C4-2B (cell line): Measurements from ENCODE around the gene PRIM1.

ENCODE experiments used
- ZFX ChIP-seq: fragments of 450-650 bp; IDR thresholded peaks from 2 replicates; pipeline ENCODE4 v1.6.1; 2017
- TF ChIP-seq, protein P1 (sequence below): fragments of 450-650 bp; conservative IDR thresholded peaks from 2 replicates; pipeline ENCODE4 v1.5.1; 2017; ENCODE audit warnings: mild to moderate bottlenecking

DNA sequence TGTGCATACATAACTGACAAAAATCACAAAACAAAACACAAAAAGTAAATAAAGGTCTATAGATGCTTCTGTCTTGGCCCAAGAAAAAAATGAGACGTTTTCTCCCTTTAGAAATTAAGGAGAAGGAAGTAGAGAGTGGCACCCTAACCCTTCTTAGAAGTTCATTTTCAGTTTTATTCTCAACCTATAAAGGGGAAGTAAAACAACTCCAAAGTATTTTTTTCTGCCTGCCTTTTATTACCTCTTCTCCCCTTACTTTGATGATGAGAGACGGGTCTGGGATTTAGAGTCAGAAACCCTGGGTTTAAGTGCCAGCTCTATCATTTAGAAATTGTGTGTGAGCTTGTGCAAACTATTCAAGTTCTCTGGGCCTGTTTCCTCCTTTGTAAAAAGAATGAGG lies 2.8 kb downstream of the PRIM1 start:
- TF ChIP-seq ZFX = no peak
- TF ChIP-seq, protein P1, sequence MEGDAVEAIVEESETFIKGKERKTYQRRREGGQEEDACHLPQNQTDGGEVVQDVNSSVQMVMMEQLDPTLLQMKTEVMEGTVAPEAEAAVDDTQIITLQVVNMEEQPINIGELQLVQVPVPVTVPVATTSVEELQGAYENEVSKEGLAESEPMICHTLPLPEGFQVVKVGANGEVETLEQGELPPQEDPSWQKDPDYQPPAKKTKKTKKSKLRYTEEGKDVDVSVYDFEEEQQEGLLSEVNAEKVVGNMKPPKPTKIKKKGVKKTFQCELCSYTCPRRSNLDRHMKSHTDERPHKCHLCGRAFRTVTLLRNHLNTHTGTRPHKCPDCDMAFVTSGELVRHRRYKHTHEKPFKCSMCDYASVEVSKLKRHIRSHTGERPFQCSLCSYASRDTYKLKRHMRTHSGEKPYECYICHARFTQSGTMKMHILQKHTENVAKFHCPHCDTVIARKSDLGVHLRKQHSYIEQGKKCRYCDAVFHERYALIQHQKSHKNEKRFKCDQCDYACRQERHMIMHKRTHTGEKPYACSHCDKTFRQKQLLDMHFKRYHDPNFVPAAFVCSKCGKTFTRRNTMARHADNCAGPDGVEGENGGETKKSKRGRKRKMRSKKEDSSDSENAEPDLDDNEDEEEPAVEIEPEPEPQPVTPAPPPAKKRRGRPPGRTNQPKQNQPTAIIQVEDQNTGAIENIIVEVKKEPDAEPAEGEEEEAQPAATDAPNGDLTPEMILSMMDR = no peak
